Measurements from ENCODE around the gene PAK3.

DNA sequence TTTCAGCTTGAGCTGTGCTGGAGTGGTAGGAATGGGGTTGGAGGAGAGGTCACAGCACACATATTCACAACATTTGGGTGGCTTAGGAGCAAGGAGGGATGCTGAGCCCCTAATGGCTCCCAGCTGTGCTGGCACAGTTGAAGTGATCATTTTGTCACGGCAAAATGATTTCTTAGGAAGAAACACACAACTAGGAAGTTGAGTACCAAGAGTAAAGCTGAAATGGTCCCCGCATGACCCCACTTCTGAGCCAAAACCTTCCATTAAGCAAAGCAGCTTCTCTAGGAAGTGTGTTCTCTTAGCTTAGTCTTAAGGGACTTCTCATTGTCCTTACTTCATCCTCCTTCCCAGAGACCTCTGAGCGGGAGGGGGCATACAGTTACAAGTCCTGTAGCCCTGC, 161.7 kb downstream of the PAK3 start:
- TF ChIP-seq, protein P1, sequence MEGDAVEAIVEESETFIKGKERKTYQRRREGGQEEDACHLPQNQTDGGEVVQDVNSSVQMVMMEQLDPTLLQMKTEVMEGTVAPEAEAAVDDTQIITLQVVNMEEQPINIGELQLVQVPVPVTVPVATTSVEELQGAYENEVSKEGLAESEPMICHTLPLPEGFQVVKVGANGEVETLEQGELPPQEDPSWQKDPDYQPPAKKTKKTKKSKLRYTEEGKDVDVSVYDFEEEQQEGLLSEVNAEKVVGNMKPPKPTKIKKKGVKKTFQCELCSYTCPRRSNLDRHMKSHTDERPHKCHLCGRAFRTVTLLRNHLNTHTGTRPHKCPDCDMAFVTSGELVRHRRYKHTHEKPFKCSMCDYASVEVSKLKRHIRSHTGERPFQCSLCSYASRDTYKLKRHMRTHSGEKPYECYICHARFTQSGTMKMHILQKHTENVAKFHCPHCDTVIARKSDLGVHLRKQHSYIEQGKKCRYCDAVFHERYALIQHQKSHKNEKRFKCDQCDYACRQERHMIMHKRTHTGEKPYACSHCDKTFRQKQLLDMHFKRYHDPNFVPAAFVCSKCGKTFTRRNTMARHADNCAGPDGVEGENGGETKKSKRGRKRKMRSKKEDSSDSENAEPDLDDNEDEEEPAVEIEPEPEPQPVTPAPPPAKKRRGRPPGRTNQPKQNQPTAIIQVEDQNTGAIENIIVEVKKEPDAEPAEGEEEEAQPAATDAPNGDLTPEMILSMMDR (IDR thresholded peaks at IDR 0.05; ENCODE audit: low read depth, low read length, poor library complexity, severe bottlenecking): no peak
- no peak for TF ChIP-seq EZH2phosphoT487 (IDR thresholded peaks at IDR 0.05; ENCODE audit: borderline replicate concordance, low read length)

Data from DOHH2 (cell line).